Measurements from ENCODE around the gene CNPY4.
A peak's percentile ranks its signal among the peaks of the same experiment; 100 is the strongest.

CNPY4 gene

GRCh38 chr7:100088095-100088620 lies 31.3 kb upstream of the CNPY4 start:
- Histone ChIP-seq H3K4me2 (ENCODE audit: insufficient read depth, low read length) (peak overlapping the region; percentile 88), H3K9me3 (ENCODE audit: insufficient read depth, low read length, severe bottlenecking) (no peaks in the 10 kb centered on the region), H3K4me1 (ENCODE audit: insufficient read depth, low read length) (peaks cover 33% of the 10 kb centered on the region), H3K79me2 (ENCODE audit: insufficient read depth, low read length) (peaks cover 26% of the 10 kb centered on the region), H3K27me3 (ENCODE audit: insufficient read depth, low read length, poor library complexity) (no peaks in the 10 kb centered on the region), H3K27ac (ENCODE audit: low read length) (peak overlapping the region; percentile 88), H4K20me1 (ENCODE audit: insufficient read depth, low read length) (peaks cover 21% of the 10 kb centered on the region), H2AFZ (ENCODE audit: low read depth, low read length) (peak overlapping the region; percentile 81), H3K4me3 (ENCODE audit: low read depth in 1 of 2, low read length in 2 of 2) (peak overlapping the region; percentile 50 to 96), H3K9ac (ENCODE audit: low read depth, low read length) (peak overlapping the region; percentile 85), H3K36me3 (ENCODE audit: insufficient read depth, low read length) (peaks cover 30% of the 10 kb centered on the region)
- DNase-seq (no peak), ATAC-seq (ENCODE audit: insufficient read depth, low read depth) (peak; percentile 3; the same call in 2 of the 3 replicates)
- TF ChIP-seq EZH2 (IDR thresholded peaks at IDR 0.05; ENCODE audit: borderline replicate concordance, low read depth, low read length, severe bottlenecking), result no peak
- TF ChIP-seq CTCF (IDR thresholded peaks at IDR 0.05; ENCODE audit: borderline replicate concordance, extremely low read depth, low read length, poor library complexity, severe bottlenecking), result no peak

GRCh38 chr7:100088621-100089457 lies 30.6 kb upstream of the CNPY4 start, which contains the start of gene COPS6:
COPS6 (plus strand) TSS chr7:100088969; CDS start chr7:100088991, 22 bp downstream.
- H4K20me1 ChIP-seq (ENCODE audit: insufficient read depth, low read length), result peaks cover 28% of the 10 kb centered on the region
- no peak for TF ChIP-seq EZH2 (IDR thresholded peaks at IDR 0.05; ENCODE audit: borderline replicate concordance, low read depth, low read length, severe bottlenecking)
- TF ChIP-seq CTCF (IDR thresholded peaks at IDR 0.05; ENCODE audit: borderline replicate concordance, extremely low read depth, low read length, poor library complexity, severe bottlenecking), result no peak
- peak within 1 kb of the TSS; percentile 88 for H3K4me2 ChIP-seq (ENCODE audit: insufficient read depth, low read length)
- peak; percentile 86 for DNase-seq
- H3K9me3 ChIP-seq (ENCODE audit: insufficient read depth, low read length, severe bottlenecking), result no peaks in the 10 kb centered on the region
- H3K27me3 ChIP-seq (ENCODE audit: insufficient read depth, low read length, poor library complexity), result no peaks in the 10 kb centered on the region
- H3K27ac ChIP-seq (ENCODE audit: low read length), result peak within 1 kb of the TSS; percentile 88
- ATAC-seq (ENCODE audit: insufficient read depth, low read depth), result peak; percentile 65
- H2AFZ ChIP-seq (ENCODE audit: low read depth, low read length), result peak within 1 kb of the TSS; percentile 81
- peaks cover 37% of the 10 kb centered on the region for H3K36me3 ChIP-seq (ENCODE audit: insufficient read depth, low read length)
- H3K4me3 ChIP-seq (ENCODE audit: low read depth in 1 of 2, low read length in 2 of 2), result peak within 1 kb of the TSS; percentile 50 to 96
- H3K79me2 ChIP-seq (ENCODE audit: insufficient read depth, low read length), result peaks cover 33% of the 10 kb centered on the region
- H3K9ac ChIP-seq (ENCODE audit: low read depth, low read length), result peak within 1 kb of the TSS; percentile 85
- peaks cover 33% of the 10 kb centered on the region for H3K4me1 ChIP-seq (ENCODE audit: insufficient read depth, low read length)

- H3K4me3 ChIP-seq (ENCODE audit: low read depth in 1 of 2, low read length in 2 of 2), result peak overlapping the region; percentile 50 to 96; a peak in 3 of 4 replicates
- no peaks in the 10 kb centered on the region for H3K9me3 ChIP-seq (ENCODE audit: insufficient read depth, low read length, severe bottlenecking)
- peak overlapping the region; percentile 81 for H2AFZ ChIP-seq (ENCODE audit: low read depth, low read length)
- H3K79me2 ChIP-seq (ENCODE audit: insufficient read depth, low read length), result peaks cover 38% of the 10 kb centered on the region
- H3K4me2 ChIP-seq (ENCODE audit: insufficient read depth, low read length), result peak overlapping the region; percentile 88
- ATAC-seq (ENCODE audit: insufficient read depth, low read depth) (no peak), DNase-seq (no peak)
- peaks cover 36% of the 10 kb centered on the region for H4K20me1 ChIP-seq (ENCODE audit: insufficient read depth, low read length)
- TF ChIP-seq CTCF (IDR thresholded peaks at IDR 0.05; ENCODE audit: borderline replicate concordance, extremely low read depth, low read length, poor library complexity, severe bottlenecking), result no peak
- TF ChIP-seq EZH2 (IDR thresholded peaks at IDR 0.05; ENCODE audit: borderline replicate concordance, low read depth, low read length, severe bottlenecking), result no peak
- peak overlapping the region; percentile 85 for H3K9ac ChIP-seq (ENCODE audit: low read depth, low read length)
- no peaks in the 10 kb centered on the region for H3K27me3 ChIP-seq (ENCODE audit: insufficient read depth, low read length, poor library complexity)
- peaks cover 44% of the 10 kb centered on the region for H3K36me3 ChIP-seq (ENCODE audit: insufficient read depth, low read length)
- peaks cover 33% of the 10 kb centered on the region for H3K4me1 ChIP-seq (ENCODE audit: insufficient read depth, low read length)
- peak overlapping the region; percentile 88 for H3K27ac ChIP-seq (ENCODE audit: low read length)
These were observed 29.8 kb upstream of the CNPY4 start for GRCh38 chr7:100089458-100090196.

All from DND-41 (cell line).